PC-9 (cell line): ENCODE results near the gene KY. TPM values are rescaled to one million over a fixed set of nuclear protein-coding genes. Genes with fewer than 3 reads are reported as not detected.

Experiments
- BruUV-seq: library from RNA; stranded (reverse); fragments of 400-500 nt; replicated peaks from 2 replicates; lab custom pipeline; 2021; lab: Mats Ljungman, UMichigan
- CTCF ChIA-PET: fragments of 300-600 bp; sonication (Branson Sonifier 250); formaldehyde crosslinking; loops from one replicate; lab custom pipeline; 2022; ENCODE audit warnings: antibody characterized with exemption; lab: Charles Lee
- POLR2A ChIA-PET: fragments of 300-600 bp; sonication (Branson Sonifier 250); formaldehyde crosslinking; loops from one replicate; lab custom pipeline; 2022; ENCODE audit warnings: antibody characterized with exemption; ENCODE audit not compliant: unreplicated experiment; lab: Charles Lee
- DNase-seq, 2 experiments: peaks; one replicate each; pipeline versions ENCODE4 v3.0.0 to v3.0.0-alpha.2; 2015 to 2022; ENCODE audit warnings: mixed read lengths in 1 of 2
- H2AFZ ChIP-seq: fragments of 200-600 bp; sonication (generic); 2 replicates; pipeline ENCODE4 v1.8.1; 2017; ENCODE audit warnings: antibody characterized with exemption
- H3F3A ChIP-seq: fragments of 200-600 bp; sonication (generic); 2 replicates; pipeline ENCODE4 v1.8.1; 2017; ENCODE audit warnings: antibody characterized with exemption, mild to moderate bottlenecking, low read depth; ENCODE audit not compliant: insufficient read depth
- H3K27ac ChIP-seq: fragments of 200-600 bp; sonication (generic); 2 replicates; pipeline ENCODE4 v1.6.1; 2016; ENCODE audit warnings: mixed run types
- H3K27me3 ChIP-seq: fragments of 200-600 bp; sonication (generic); 2 replicates; pipeline ENCODE4 v1.6.1; 2016; ENCODE audit warnings: low read depth, mixed run types; ENCODE audit not compliant: insufficient read depth
- H3K36me3 ChIP-seq: fragments of 200-600 bp; sonication (generic); 2 replicates; pipeline ENCODE4 v1.6.1; 2016; ENCODE audit warnings: low read depth, mixed run types
- H3K4me1 ChIP-seq: fragments of 200-600 bp; sonication (generic); replicated peaks from 2 replicates; pipeline ENCODE4 v1.6.1; 2016; ENCODE audit warnings: mixed run types; ENCODE audit not compliant: insufficient read depth
- H3K4me2 ChIP-seq: fragments of 200-600 bp; sonication (generic); 2 replicates; pipeline ENCODE4 v1.6.1; 2017; ENCODE audit warnings: mixed run types
- H3K4me3 ChIP-seq: fragments of 200-600 bp; sonication (generic); 2 replicates; pipeline ENCODE4 v1.6.1; 2016; ENCODE audit warnings: mixed run types
- H3K79me2 ChIP-seq: fragments of 200-600 bp; sonication (generic); 2 replicates; pipeline ENCODE4 v1.6.1; 2017; ENCODE audit warnings: low read depth, mixed run types
- H3K9me2 ChIP-seq: fragments of 200-600 bp; sonication (generic); 2 replicates; pipeline ENCODE4 v1.8.1; 2017; ENCODE audit warnings: mild to moderate bottlenecking; ENCODE audit not compliant: insufficient read depth
- H3K9me3 ChIP-seq: fragments of 200-600 bp; sonication (generic); 2 replicates; pipeline ENCODE4 v1.8.1; 2016; ENCODE audit warnings: low read depth; ENCODE audit not compliant: insufficient read depth
- H4K20me1 ChIP-seq: fragments of 200-600 bp; sonication (generic); 2 replicates; pipeline ENCODE4 v1.8.1; 2017; ENCODE audit not compliant: insufficient read depth
- EZH2 ChIP-seq: fragments of 200-600 bp; sonication (generic); IDR thresholded peaks from 2 replicates; pipeline ENCODE4 v1.8.0; 2017; ENCODE audit warnings: antibody characterized with exemption, low read depth
- intact Hi-C: fragments of 100-400 bp; cut with micrococcal nuclease; formaldehyde crosslinking; loops from one replicate; pipeline ENCODE4 v1.10.0; 2022; ENCODE audit not compliant: unreplicated experiment
- total RNA-seq: library from RNA; stranded (reverse); gene quantifications from 2 replicates; pipeline ENCODE4 v1.2.3, GENCODE V29; 2021
- TF ChIP-seq, protein P1 (sequence below): fragments of 200-600 bp; sonication (generic); conservative IDR thresholded peaks from 2 replicates; pipeline ENCODE4 v1.6.1; 2017; ENCODE audit warnings: mixed run types, antibody characterized with exemption, mild to moderate bottlenecking, moderate library complexity

Gene KY
- total RNA-seq, 1 experiment from 2014 or later, result not detected

DNA sequence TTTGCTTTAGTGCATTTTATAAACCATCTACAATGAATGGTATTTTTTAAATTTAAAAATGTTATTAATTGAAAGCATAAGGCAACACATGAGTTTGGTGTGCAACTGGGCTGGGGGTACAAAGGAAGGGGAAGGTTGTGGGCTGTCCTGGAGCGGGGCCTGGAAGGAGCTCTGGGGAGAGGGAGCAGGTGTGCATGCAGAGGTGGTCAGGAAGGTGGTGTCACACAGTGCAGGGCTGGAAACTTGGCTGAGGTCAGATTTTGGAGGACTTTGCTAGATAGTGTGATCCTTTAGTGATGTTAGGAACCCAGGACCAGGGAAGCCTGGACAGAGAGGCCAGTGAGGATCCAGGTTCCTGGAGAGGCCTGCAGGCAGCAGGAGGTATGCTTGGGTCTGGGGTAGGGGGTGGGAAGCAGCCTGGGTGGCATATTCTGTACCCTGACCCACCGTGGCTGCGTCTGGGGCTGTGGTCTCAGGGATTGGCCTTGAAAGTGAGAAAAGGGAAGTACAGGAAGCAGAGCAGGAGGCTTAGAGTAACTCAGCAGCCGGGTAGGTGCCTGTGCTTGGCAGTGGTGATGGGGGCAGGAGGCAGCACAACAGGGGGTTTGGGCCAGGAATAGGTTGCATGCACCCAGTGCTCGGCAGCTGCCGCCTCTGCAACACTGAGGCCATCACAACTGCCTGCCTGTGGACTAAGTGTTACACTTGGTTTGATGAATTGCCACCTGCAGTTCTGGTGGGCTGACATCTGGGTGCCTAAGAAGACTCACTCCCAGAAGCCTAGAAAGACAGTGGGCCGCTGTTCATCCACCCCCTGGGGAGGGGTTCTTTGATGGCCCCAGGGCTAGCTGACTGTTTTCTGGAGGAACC, 33.0 kb downstream of the KY start:
- Histone ChIP-seq H4K20me1 (no peaks in the 10 kb centered on the region), H3F3A (no peaks in the 10 kb centered on the region), H3K36me3 (no peaks in the 10 kb centered on the region), H3K27me3 (peaks cover 44% of the 10 kb centered on the region), H3K4me2 (no peak overlapping the region), H3K4me1 (no peaks in the 10 kb centered on the region), H3K4me3 (no peak overlapping the region), H3K27ac (no peak overlapping the region), H3K9me2 (no peaks in the 10 kb centered on the region), H3K79me2 (no peaks in the 10 kb centered on the region), H3K9me3 (no peaks in the 10 kb centered on the region), H2AFZ (no peak overlapping the region)
- ChIA-PET POLR2A (interaction anchor here (0.6 kb wide), 1 partner anchor 17 kb away, joined by 5 read pairs; no protein-coding TSS in a partner anchor), CTCF (no interaction called here)
- TF ChIP-seq EZH2, result no peak
- TF ChIP-seq, protein P1, sequence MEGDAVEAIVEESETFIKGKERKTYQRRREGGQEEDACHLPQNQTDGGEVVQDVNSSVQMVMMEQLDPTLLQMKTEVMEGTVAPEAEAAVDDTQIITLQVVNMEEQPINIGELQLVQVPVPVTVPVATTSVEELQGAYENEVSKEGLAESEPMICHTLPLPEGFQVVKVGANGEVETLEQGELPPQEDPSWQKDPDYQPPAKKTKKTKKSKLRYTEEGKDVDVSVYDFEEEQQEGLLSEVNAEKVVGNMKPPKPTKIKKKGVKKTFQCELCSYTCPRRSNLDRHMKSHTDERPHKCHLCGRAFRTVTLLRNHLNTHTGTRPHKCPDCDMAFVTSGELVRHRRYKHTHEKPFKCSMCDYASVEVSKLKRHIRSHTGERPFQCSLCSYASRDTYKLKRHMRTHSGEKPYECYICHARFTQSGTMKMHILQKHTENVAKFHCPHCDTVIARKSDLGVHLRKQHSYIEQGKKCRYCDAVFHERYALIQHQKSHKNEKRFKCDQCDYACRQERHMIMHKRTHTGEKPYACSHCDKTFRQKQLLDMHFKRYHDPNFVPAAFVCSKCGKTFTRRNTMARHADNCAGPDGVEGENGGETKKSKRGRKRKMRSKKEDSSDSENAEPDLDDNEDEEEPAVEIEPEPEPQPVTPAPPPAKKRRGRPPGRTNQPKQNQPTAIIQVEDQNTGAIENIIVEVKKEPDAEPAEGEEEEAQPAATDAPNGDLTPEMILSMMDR, result no peak
- BruUV-seq, result no TSS peak
- DNase-seq, result no peak
- intact Hi-C loops, result no loop called here

DNA sequence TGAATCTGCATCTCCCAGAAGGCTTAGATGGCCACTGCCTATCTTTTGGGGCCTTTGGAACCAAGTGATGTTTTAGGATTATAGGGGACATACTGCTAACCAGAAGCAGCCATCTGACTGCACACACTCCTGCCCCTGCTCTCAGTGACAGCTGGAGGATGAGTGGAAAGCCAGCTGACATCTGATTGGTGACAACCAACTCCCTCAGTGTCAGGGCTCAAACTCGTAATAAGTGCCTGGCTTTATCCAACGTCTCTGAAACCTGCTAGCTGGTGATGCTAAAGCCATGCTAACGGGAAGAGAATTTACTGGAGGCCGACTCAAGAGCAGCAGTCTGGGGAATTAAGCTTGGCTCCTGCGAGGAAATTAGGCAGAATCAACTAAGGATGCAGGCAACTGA, 35.1 kb downstream of the KY start:
- Histone ChIP-seq H3K4me1 (no peaks in the 10 kb centered on the region), H3K4me3 (no peak overlapping the region), H3K9me2 (no peaks in the 10 kb centered on the region), H3K27ac (no peak overlapping the region), H2AFZ (no peak overlapping the region), H3K27me3 (peaks cover 53% of the 10 kb centered on the region), H4K20me1 (no peaks in the 10 kb centered on the region), H3K79me2 (no peaks in the 10 kb centered on the region), H3K4me2 (no peak overlapping the region), H3K36me3 (no peaks in the 10 kb centered on the region), H3K9me3 (no peaks in the 10 kb centered on the region), H3F3A (no peaks in the 10 kb centered on the region)
- DNase-seq, result no peak
- TF ChIP-seq EZH2, result no peak
- TF ChIP-seq, protein P1, result no peak
- ChIA-PET CTCF (no interaction called here), POLR2A (interaction anchor here (0.5 kb wide), 1 partner anchor 15 kb away, joined by 3 read pairs; no protein-coding TSS in a partner anchor)
- BruUV-seq, result no TSS peak
- intact Hi-C loops, result no loop called here

DNA sequence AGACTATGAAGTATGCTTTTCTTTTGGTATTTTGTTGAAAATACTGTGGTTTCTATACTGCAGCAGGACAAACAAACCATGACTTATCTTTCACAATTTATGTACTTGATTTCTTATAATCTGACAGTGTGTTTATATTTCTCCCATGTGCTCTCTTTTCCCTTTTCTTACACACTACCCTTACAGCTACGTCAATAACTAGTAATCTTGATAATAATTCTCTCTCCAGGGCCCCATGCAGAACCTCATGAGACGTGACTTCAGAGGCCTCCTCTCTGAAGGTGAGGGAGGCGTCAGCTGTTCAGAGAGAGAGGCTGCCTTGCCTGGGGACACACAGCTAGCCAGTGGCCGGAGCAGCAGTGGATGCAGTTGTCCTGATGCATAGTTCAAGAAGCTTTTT, 35.9 kb downstream of the KY start:
- Histone ChIP-seq H3K27me3 (peaks cover 58% of the 10 kb centered on the region), H3K9me2 (no peaks in the 10 kb centered on the region), H3K4me1 (no peaks in the 10 kb centered on the region), H3K4me2 (no peak overlapping the region), H2AFZ (no peak overlapping the region), H3F3A (no peaks in the 10 kb centered on the region), H3K36me3 (no peaks in the 10 kb centered on the region), H3K4me3 (no peak overlapping the region), H3K79me2 (no peaks in the 10 kb centered on the region), H3K27ac (no peak overlapping the region), H3K9me3 (no peaks in the 10 kb centered on the region), H4K20me1 (no peaks in the 10 kb centered on the region)
- no TSS peak for BruUV-seq
- CTCF ChIA-PET, result no interaction called here
- DNase-seq, result no peak
- no peak for TF ChIP-seq EZH2
- TF ChIP-seq, protein P1, result no peak
- POLR2A ChIA-PET, result no interaction called here
- intact Hi-C loops, result no loop called here
